Activated naive CD4-positive, alpha-beta T cell (primary cell): ENCODE results near the gene DTL.

Experiments used
- DNase-seq, 4 experiments: peaks; one replicate each; lab custom pipeline; 2025; lab: John Stamatoyannopoulos, UW

DTL gene

DNA sequence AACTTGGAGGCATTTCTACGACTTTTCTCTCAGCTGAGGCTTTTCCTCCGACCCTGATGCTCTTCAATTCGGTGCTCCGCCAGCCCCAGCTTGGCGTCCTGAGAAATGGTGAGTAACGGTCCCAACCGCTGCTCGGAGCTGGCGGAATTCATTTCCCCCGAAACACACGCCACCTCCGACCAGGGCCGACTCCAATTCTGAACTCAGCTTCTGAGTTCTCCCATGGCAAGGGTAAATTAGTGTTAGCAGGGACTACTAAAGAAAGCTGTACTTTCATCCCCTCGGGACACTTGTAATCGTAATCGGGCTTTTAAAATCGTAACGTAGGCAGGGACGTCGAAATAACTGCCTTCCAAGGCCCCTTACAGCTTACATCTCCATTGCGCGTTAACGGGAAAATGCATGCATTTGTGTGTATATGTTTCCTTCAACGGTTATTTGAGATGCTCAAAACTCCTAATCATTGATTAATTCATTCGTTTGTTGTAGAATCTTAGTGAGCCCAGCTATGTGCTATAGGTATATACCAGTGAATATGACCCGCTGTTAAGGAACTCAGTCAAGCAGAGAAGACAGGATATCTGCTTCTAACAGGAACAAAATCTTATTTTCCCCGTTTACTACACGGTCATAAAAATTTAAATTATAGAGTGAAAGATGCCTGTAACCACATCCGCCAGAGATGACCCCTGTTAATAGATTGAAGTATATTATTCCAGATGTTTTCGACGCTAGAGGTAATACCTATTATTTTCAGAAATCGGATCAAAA, 472 bp downstream of the DTL start:
- DNase-seq = no peak

DNA sequence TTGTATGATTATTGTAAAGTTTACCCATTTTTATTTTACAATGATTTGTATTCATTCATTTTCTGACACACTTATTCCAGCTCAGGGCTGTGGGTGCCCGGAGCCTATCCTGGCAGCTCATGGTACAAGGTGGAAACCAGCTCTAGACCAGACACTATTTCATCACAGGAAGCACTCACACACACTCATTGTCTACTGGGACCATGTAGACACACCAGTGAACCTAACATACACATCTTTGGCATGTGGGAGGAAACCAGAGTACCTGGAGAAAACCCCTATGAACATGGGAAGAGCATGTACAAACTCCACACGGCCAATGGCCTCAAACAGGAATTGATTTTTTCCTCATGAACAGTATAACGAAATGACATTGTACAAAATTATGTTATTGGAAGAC, 2.4 kb downstream of the DTL start:
- DNase-seq = no peak

DNA sequence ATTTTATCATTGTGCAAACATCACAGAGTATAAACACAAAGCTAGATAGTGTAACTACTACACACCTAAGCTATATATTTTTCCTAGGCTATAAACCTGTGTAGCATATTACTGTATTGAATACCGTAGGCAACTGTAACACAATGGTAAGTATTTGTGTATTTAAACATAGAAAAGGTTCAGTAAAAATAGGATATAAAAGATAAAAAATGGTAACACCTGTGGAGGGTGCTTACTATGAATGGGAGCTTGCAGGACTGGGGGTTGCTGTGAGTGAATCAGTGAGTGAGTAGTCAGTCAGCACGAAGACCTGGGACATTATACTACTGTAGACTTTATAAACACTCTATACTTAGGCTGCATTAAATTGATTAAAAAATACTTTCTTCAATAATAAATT, 4.1 kb downstream of the DTL start:
- DNase-seq = no peak

DNA sequence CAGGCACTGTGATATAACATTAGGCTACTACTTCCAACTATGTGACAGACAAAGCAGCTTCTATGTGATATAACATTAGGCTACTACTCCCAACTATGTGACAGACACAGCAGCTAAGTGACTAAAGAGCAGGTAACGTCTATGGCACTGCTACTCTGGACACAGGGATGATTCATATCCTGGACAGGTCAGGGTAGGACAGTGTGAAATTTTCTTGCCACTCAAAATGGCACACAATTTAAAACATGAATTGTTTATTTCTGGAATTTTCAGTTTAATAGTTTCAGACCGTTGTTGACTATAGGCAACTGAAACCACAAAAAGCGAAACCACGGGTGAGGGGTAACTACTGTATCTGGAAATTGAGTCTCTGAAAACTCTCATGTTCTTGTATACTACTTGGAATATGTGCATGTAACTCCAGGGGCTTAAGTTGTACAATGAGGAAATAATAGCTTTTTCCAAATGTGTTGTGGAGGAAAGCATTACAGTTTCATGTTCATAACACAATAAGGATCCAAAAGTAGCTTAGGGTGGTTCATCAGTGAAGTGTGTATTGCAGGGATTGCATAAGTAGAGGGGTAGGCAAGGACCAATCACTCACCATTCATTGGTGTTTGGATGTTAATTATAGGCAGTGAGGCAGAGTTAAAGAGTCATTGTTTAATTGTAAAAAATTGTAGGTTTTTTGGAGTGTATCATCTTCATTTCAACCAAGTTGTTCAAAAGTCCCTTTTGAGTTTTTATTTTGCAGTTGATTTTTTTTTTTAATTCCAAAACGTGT, 5.3 kb downstream of the DTL start:
- no peak for DNase-seq

DNA sequence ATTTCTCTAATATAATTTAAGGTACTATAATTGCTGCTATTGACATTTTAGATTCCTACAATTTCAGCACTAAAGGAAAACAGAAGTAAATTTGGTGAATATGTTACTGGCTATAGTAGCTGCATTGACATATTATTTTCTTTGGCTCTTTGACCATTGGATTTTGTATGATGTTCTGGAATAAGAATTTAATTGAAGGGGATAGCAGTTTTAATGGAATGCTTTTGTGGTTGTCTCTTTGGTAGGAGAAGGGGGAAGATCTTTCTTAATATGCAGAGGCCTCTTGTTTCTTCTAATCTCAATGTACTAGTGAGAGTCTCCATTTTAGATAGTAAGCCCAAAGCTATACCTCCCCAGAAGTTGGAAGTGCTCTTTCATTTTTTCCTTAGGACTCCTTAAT, 6.9 kb downstream of the DTL start:
- no peak for DNase-seq

DNA sequence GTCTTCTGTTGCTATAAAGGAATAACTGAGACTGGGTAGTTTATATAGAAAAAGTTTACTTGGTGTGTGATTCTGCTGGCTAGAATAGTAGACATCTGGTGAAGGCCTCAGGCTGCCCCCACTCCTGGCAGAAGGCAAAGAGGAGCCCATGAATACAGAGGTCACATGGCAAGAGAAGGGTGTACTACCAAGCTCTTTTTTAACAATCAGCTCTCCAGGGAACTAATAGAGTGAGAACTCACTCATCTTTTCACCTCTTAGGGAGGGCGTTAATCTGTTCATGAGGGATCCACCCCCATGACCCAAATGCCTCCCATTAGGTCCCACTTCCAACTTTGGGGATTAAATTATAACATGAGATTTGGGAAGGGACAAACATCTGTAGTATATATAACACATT, 9.3 kb downstream of the DTL start:
- no peak for DNase-seq

DNA sequence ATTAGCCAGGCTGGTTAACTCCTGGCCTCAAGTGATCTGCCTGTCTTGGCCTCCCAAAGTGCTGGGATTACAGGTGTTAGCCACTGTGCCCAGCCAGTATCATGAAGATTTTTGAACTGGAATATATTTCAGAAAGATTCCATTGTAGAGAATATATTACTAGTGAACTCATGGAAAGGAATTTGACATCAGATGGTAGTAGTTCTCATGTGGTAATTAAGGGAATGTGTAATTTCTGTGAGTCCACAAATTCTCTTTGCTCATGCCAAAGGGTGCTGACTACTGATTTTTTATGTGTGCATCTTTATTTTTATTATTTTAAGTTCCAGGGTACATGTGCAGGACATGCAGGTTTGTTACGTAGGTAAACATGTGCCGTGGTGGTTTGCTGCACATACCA, 10.4 kb downstream of the DTL start:
- DNase-seq = no peak

DNA sequence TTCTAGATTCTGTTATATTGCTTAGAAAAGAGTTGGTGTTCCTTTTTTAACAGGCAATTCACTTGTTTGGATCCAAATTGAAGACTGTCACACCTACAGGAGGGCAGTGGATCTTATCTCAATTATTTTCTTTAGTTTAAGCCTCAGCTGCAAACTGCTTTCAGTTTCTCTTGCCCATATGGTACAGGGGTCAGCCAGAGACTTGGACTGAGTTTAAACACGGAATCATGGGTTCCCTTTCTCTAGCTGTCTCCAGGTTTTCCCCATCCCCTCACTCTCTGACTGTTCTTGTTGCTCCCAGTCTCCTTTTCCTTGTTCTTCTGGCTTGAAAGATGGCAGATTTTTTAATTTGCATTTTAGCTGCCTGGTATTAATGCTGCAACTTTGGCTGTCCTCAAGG, 18.4 kb downstream of the DTL start:
- DNase-seq = no peak

DNA sequence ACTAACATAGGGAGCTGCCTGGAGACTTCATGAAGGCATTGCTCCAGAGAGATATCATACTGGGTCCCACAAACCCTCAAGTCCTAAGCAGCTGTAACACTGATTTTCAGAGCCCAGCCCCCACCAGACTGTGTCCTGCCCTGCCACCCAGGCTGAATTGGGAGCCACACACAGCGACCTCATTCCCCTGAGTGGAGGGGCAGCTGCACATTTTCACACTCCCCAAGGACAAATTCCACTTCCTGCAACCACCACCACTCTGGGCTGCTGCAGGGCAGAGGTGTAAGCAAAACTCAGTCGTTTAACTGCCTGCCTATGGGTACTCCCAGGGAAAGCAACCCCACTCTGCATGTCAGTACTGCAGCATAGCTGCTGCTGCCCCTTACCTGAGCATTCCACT, 19.8 kb downstream of the DTL start:
- no peak for DNase-seq

DNA sequence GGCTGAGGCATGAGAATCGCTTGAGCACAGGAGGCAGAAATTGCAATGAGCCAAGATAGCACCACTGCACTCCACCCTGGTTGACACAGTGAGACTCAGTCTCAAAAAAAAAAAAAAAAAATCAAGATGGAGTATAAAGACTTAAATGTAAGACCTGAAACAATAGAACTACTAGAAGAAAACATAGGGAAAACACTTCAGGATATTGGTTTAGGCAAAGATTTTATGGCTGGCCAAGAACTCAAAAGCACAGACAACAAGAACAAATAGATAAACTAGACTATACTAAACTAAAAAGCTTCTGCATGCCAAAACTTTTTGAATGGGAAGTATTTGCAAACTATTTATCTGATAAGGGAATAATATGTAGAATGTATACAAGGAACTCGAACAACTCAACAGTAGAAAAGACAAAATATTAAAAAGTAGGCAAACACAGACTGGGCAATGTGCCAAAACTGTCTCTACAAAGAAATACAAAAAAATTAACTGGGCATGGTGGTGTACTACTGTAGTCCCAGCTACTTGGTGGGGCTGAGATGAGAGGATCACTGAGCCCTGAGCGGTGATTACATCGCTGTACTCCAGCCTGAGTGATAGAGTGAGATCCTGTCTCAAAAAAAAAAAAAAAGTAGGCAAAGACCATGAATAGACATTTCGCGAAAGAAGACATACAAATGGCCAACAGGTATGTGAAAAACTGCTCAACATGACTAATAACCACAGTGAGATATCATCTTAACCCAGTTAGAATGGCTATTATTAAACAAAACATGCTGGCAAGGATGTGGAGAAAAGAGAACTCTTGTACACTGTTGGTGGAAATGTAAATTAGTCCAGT, 25.3 kb downstream of the DTL start:
- no peak for DNase-seq

DNA sequence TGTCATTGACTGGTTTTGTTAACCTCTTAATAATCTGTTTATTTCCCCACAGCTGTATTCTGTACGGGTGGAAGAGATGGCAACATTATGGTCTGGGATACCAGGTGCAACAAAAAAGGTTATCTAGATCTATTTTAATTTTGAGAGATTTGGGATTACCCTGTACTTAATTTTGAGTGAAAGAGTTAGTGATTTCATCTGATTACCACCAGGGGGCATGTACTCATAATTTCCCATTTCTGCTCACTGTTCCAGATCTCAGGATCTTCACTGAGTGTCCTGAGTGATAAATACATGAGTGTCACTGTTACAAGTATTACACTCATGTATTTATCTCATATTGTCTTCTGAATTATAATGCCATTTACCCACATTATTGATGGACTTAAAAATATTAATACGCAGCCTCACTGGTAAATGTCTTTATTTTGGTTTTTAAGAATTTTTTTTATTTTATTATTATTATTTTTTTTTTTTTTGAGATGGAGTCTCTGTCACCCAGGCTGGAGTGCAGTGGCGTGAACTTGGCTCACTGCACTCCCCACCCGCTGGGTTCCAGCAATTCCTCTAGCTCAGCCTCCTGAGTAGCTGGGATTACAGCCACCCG, 27.4 kb downstream of the DTL start:
- DNase-seq = no peak

DNA sequence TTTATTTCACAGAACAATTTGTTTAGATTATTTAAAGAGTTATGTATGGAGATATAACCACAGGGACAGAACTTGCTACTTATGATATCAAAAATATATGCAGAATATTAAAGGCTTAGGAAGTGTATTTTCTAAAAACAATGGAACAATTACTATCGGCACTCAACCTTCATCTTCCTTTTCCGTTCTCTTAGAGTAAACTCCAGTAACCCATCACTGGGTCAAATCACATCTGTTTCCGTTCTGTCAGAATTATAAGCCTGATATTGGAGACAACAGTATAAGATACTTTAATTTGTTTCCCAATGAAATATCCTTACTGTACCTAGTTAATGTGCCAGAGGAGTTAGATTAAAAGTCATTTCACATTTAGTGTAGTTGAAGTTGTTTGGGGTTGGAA, 32.2 kb downstream of the DTL start:
- DNase-seq = no peak

DNA sequence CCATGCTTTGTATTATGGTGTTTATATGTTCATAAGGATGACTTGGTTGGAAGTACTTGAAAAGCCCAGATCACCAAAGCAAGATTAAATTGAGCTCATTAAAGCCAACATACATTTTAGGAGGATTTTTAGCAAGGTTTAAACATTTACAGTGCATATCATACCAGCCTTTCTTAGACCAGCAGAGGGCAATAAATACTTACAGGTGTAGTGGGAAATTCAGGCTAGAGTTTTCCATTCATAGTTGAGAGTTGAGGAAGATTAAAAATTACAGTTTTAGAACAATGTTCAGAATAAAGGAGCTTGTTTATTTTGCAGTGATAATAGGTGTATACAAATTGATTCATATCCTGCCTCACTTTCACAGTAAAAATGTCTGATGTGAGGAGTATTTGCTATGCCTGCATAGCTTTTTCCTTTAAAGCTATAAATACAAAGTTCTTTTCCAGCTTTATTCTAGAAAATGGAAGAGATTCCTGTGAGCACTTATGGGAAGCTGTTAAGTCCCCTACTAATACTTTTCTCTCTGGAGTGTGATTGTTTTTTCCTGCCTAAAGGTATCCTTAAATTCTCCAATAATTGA, 35.3 kb downstream of the DTL start:
- DNase-seq = no peak

DNA sequence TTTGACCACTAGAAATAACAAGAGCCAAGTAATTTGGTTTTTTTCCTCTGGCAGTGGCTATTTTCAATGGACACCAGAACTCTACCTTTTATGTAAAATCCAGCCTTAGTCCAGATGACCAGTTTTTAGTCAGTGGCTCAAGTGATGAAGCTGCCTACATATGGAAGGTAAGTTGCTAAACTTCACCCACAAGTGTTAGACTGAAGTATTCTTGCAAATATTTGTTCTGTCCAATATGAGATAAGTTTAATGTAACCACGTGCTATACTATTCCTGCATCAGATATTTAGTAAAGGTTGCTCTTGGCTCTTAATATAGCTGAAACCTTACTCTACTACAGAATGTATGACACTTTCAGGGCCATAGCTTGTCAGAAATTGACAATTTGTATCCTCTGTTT, 36.5 kb downstream of the DTL start:
- DNase-seq = no peak

DNA sequence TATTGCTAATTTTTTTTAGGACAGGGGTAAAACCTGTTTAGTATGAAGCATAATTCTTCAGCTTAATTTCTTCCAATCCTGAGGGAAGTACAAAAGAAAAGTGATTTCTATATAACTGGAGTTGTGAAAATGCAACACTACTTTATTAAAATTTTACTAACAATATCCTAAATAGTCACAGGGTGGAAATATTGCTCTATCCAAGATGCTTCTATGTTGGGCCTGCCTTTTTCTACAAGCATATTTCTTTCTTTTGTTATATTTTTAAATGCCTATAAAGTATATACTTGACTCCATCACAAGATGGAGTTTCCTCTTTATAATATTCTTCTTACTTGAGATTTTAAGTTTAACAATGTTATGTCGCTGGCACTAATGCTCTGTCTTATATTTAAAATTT, 37.9 kb downstream of the DTL start:
- DNase-seq = no peak

DNA sequence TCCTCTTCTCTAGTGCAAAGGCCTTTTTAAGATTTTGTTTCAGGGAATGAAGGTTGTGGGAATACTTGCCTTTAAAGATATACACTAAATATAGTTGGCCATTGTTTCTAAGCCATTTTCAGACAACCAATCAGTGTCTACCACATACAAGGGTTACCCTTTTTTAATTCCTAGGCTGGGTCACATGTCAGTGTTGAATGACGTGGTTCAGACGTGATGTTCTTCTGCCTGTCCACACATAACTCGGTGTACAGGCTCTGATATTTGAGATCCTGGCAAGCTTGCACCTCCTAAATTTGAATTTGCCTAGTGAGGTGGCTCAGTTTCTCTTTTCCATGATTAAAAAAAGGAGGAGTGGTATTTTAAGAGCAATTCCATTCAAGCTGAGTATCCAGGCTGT, 38.8 kb downstream of the DTL start:
- no peak for DNase-seq

DNA sequence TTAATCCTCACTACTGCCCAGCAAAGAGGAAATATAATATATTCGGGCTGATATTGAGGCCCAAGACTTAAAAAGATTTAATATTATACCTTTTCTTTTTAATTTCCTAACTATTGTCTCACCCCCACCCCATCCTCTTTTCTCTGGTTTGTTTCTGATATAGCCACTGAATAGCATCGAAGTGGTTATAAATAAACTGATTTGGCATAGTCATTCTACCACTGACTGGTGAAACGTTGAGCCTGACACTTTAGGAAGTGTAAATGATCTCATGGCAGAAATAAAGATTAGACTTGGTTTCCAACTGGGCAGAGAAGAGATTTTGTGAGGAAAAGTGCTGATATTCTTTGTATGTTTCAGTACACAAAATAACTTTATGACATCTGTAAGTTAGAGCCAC, 39.3 kb downstream of the DTL start:
- DNase-seq = no peak

DNA sequence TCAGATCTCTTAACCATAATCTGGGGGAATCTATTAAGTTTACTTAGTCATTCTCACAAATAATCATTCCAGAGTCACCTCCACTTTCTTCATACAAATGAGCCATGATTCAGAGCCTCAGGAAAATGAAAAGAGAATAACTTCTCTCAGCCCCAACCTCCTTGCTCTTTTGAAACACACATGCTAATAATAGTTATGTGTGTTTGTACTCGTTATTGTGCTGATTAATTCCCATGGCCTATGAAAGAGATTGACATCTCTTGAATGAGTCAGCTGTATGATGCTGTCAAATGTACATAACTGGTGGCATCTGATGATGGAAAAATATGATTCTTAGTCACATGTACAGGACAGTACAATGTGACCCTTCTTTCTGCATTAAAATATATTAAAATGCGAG, 41.5 kb downstream of the DTL start:
- DNase-seq = no peak

DNA sequence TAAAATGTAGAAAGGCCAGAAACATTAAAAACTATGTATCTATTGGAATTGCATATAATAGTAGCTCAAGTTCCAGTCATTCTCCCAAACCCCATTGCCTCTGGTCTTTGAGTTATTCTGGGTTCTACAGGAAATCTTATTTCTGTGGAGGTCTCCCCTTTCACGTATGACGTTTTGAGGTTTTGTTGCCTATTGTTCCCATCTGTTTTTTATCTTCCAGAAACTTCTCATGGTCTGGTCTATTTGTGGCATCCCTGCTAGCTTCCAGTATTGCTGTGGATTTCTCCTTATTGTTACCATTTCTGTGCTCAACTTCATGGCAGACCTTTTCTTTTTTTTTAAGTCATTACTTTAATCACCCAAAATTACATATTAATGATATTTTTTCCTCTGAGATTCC, 43.3 kb downstream of the DTL start:
- no peak for DNase-seq

DNA sequence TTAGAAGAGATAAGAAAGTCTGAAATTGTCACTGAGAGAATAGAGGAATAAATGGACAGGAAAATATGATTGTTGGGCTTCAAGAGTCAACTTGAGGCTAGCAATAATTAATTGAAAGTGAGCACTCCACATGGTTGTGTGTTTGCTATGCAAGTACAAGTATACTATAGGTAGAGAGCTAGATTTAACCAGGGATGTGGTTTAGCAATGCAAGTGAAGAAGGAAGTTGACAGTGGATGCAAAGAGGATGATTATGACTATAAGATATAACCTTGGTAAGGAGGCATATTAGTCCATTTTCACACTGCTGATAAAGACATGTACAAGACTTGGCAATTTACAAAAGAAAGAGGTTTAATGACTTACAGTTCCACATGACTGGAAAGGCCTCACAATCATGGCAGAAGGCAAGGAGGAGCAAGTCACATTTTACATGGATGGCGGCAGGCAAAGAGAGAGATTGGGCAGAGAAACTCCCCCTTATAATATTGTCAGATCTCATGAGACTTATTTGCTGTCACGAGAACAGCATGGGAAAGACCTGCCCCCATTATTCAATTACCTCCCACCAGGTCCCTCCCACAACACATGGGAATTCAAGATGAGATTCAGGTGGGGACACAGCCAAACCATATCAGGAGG, 47.3 kb downstream of the DTL start:
- no peak for DNase-seq

DNA sequence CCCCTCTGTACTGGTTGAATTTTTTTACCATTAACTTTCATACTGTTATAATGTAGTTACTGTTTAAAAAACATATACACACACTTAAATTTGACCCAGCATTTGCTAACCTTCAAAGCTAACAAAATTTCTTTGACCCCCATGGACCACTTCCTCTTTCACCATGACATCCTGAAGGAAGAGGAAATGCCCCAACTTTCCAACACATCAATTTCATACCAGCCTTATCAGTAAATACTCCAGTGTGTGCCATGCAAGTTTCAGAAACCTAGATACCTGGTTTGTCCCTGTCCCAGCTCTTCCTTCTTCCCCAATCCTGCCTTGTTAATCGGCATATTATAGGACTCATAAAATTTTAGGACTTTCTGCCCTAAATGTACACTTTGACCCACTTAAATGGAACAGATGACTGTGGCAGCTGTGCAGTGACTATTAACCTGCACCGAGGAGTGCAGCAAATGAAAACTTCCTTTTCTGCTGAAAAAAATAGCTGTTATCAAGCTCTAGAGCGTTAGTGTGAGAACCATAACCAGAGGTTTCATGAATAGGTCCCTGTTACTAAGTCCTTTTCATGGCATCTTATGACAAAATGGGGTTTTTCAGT, 54.1 kb downstream of the DTL start:
- DNase-seq = no peak
